Loucy (cell line): Measurements from ENCODE around the gene UBE2J1.

Experiments
- CTCF ChIP-seq: fragments of 200-600 bp; sonication (generic); conservative IDR thresholded peaks from 2 replicates; pipeline ENCODE4 v1.5.1; 2014; ENCODE audit warnings: mild to moderate bottlenecking, antibody characterized with exemption, low read length
- EZH2phosphoT487 ChIP-seq: fragments of 200-600 bp; IDR thresholded peaks from 2 replicates; pipeline ENCODE4 v1.6.1; 2018; ENCODE audit warnings: antibody characterized with exemption, mild to moderate bottlenecking, moderate library complexity, borderline replicate concordance

GRCh38 chr6:89311853-89312531, 40.5 kb downstream of the UBE2J1 start:
- TF ChIP-seq CTCF (no peak), EZH2phosphoT487 (no peak)
